HepG2 (cell line): ENCODE results near the gene SURF2. TPM values are rescaled to one million over a fixed set of nuclear protein-coding genes. Genes with fewer than 3 reads are reported as not detected.

Experiments
- ARNTL ChIP-seq: sonication (generic); formaldehyde crosslinking; IDR thresholded peaks from 2 replicates; pipeline ENCODE4 v1.4.0; 2020; ENCODE audit warnings: mild to moderate bottlenecking, missing genetic modification reagents
- ASH2L ChIP-seq: fragments of 300-600, 200-600 bp; sonication (generic); IDR thresholded peaks from 2 replicates; pipeline ENCODE4 v1.7.0; 2017; ENCODE audit warnings: low read depth, mild to moderate bottlenecking, moderate library complexity, mixed read lengths, low read length; ENCODE audit not compliant: insufficient read length
- KLF12 ChIP-seq: sonication (generic); formaldehyde crosslinking; IDR thresholded peaks from 2 replicates; pipeline ENCODE4 v1.4.0; 2020; ENCODE audit warnings: missing genetic modification reagents, borderline replicate concordance
- MED8 ChIP-seq: sonication (generic); formaldehyde crosslinking; IDR thresholded peaks from 2 replicates; pipeline ENCODE4 v1.8.1; 2023; ENCODE audit warnings: mild to moderate bottlenecking, missing genetic modification reagents; ENCODE audit not compliant: insufficient replicate concordance
- MTA1 ChIP-seq: sonication (generic); formaldehyde crosslinking; IDR thresholded peaks from 2 replicates; pipeline ENCODE4 v1.4.0; 2020; ENCODE audit warnings: missing genetic modification reagents, mild to moderate bottlenecking, borderline replicate concordance
- MXD4 ChIP-seq: IDR thresholded peaks from 2 replicates; pipeline ENCODE4 v1.6.1; 2016; ENCODE audit warnings: mild to moderate bottlenecking, missing biosample characterization, missing genetic modification reagents
- MYC ChIP-seq: sonication (generic); formaldehyde crosslinking; IDR thresholded peaks from 2 replicates; pipeline ENCODE4 v1.9.0; 2021; ENCODE audit warnings: missing genetic modification reagents, borderline replicate concordance
- NFKB2 ChIP-seq: sonication (generic); formaldehyde crosslinking; IDR thresholded peaks from 2 replicates; pipeline ENCODE4 v1.4.0; 2020; ENCODE audit warnings: missing genetic modification reagents, borderline replicate concordance
- NONO ChIP-seq, 2 experiments: fragments of 450-650 bp in 1 of 2; sonication (generic) in 1 of 2; formaldehyde crosslinking in 1 of 2; IDR thresholded peaks in 1 of 2; conservative IDR thresholded peaks in 1 of 2; 2 replicates each; pipeline versions ENCODE4 v1.6.1 to v1.8.0; 2017 to 2022; ENCODE audit warnings: mild to moderate bottlenecking in 1 of 2, missing genetic modification reagents in 1 of 2, moderate library complexity in 1 of 2
- SETDB1 ChIP-seq: sonication (generic); formaldehyde crosslinking; IDR thresholded peaks from 2 replicates; pipeline ENCODE4 v1.5.1; 2020; ENCODE audit warnings: missing genetic modification reagents, mild to moderate bottlenecking, borderline replicate concordance
- SMAD3 ChIP-seq: sonication (generic); formaldehyde crosslinking; IDR thresholded peaks from 2 replicates; pipeline ENCODE4 v1.4.0; 2020; ENCODE audit warnings: missing genetic modification reagents
- TBL1XR1 ChIP-seq: fragments of 150-350 bp; IDR thresholded peaks from 2 replicates; pipeline ENCODE4 v1.6.1; 2014; ENCODE audit warnings: borderline replicate concordance, low read length; ENCODE audit not compliant: partially characterized antibody
- ZNF616 ChIP-seq: sonication (generic); formaldehyde crosslinking; IDR thresholded peaks from 2 replicates; pipeline ENCODE4 v1.5.0; 2020; ENCODE audit warnings: low read depth, mild to moderate bottlenecking, missing genetic modification reagents
- ZNF737 ChIP-seq: sonication (generic); formaldehyde crosslinking; IDR thresholded peaks from 2 replicates; pipeline ENCODE4 v1.5.0; 2020; ENCODE audit warnings: missing genetic modification reagents, mild to moderate bottlenecking, borderline replicate concordance
- ZNF747 ChIP-seq: sonication (generic); formaldehyde crosslinking; IDR thresholded peaks from 2 replicates; pipeline ENCODE4 v1.8.1; 2023; ENCODE audit warnings: missing genetic modification reagents, mild to moderate bottlenecking, borderline replicate concordance
- ZNF776 ChIP-seq: sonication (generic); formaldehyde crosslinking; IDR thresholded peaks from 2 replicates; pipeline ENCODE4 v1.4.0; 2020; ENCODE audit warnings: mild to moderate bottlenecking, missing genetic modification reagents
- polyA plus RNA-seq, 8 experiments: library from polyadenylated mRNA; depleted of rRNA in 3 of 8; stranded (reverse) in 7 of 8; unstranded in 1 of 8; fragments of >200 nt; fragmentation: Illumina TruSeq in 4 of 8; extraction: Trizol in 4 of 8; gene quantifications; 2 replicates each; pipeline versions ENCODE4 v1.2.1 to v1.2.3, GENCODE V29; 2011 to 2016; ENCODE audit warnings: low read depth in 4 of 8, missing spikeins in 1 of 8, mixed read lengths in 1 of 8; ENCODE audit not compliant: insufficient read depth in 1 of 8
- total RNA-seq, 5 experiments: library from RNA; depleted of rRNA; stranded (reverse); fragments of >200 nt; fragmentation: Illumina TruSeq; extraction: Trizol; gene quantifications; 2 replicates each; pipeline ENCODE4 v1.2.3, GENCODE V29; 2016; ENCODE audit warnings: low read depth in 1 of 5
- TF ChIP-seq, protein P1 (sequence below): sonication (generic); formaldehyde crosslinking; IDR thresholded peaks from 2 replicates; pipeline ENCODE4 v1.5.1; 2020; ENCODE audit warnings: missing genetic modification reagents, mild to moderate bottlenecking, borderline replicate concordance
- TF ChIP-seq, protein P2 (sequence below), 2 experiments: fragments of 450-650 bp in 1 of 2; sonication (generic) in 1 of 2; formaldehyde crosslinking; IDR thresholded peaks; 2 replicates each; pipeline versions ENCODE4 v1.5.0 to v1.8.0; 2020 to 2022; ENCODE audit warnings: mild to moderate bottlenecking in 1 of 2, missing genetic modification reagents in 1 of 2
- TF ChIP-seq, protein P3 (sequence below): sonication (generic); IDR thresholded peaks from 2 replicates; pipeline ENCODE4 v1.6.1; 2016; ENCODE audit warnings: low read depth, borderline replicate concordance
- TF ChIP-seq, protein P4 (sequence below): sonication (generic); formaldehyde crosslinking; IDR thresholded peaks from 2 replicates; pipeline ENCODE4 v1.4.0; 2020; ENCODE audit warnings: missing genetic modification reagents

Gene SURF2
- total and polyA plus RNA-seq, 2 of the 13 experiments (the other 11 are each of a cell fraction or from before 2014, with no cell fraction given): 6.3 to 13.6 TPM

DNA sequence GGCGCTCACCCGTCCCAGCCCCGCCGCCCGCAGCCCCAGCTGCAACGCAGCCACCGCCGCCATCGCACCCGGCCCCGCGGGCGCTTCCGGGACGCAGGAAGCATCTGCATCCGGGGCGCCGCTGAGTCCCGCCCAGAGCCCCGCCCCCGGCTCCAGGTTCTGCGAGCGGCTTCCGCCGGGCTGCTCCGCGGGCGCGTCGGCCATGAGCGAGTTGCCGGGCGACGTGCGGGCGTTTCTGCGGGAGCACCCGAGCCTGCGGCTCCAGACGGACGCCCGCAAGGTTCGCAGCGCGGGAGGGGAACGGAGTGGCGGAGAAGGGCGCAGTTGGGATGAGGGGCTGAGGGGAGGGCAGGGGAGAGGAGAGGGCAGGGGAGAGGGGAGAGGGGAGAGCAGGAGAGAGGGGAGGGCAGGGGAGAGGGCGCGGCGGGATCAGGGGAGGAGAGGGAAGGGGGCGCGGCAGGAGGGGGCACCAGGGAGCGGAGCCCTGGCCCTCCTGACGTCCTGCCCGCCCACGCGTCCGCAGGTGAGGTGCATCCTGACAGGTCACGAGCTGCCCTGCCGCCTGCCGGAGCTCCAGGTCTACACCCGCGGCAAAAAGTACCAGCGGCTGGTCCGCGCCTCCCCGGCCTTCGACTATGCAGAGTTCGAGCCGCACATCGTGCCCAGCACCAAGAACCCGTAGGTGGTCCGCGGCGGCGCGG, at the start of gene SURF2, which contains the start of gene SURF1 (continued):
- TF ChIP-seq, protein P1, sequence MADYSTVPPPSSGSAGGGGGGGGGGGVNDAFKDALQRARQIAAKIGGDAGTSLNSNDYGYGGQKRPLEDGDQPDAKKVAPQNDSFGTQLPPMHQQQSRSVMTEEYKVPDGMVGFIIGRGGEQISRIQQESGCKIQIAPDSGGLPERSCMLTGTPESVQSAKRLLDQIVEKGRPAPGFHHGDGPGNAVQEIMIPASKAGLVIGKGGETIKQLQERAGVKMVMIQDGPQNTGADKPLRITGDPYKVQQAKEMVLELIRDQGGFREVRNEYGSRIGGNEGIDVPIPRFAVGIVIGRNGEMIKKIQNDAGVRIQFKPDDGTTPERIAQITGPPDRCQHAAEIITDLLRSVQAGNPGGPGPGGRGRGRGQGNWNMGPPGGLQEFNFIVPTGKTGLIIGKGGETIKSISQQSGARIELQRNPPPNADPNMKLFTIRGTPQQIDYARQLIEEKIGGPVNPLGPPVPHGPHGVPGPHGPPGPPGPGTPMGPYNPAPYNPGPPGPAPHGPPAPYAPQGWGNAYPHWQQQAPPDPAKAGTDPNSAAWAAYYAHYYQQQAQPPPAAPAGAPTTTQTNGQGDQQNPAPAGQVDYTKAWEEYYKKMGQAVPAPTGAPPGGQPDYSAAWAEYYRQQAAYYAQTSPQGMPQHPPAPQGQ (CRISPR knock-in tag): no peak
- TF ChIP-seq MYC (CRISPR knock-in tag) (peak; percentile 74), ZNF747 (no peak), MXD4 (CRISPR knock-in tag) (peak; percentile 81), MTA1 (CRISPR knock-in tag) (peak; percentile 61; the same call in 1 of the 2 replicates), ASH2L (peak; percentile 58), NFKB2 (CRISPR knock-in tag) (peak; percentile 25; the same call in 1 of the 2 replicates), ZNF737 (no peak), ZNF616 (CRISPR knock-in tag) (no peak), TBL1XR1 (no peak), NONO (IDR thresholded peaks at IDR 0.05) (no peak), NONO (CRISPR knock-in tag; conservative IDR thresholded peaks at IDR 0.05) (0 out of 2 replicates have a peak, but pooled peaks have one; percentile 37), SETDB1 (CRISPR knock-in tag) (no peak), SMAD3 (CRISPR knock-in tag) (0 out of 2 replicates have a peak, but pooled peaks have one; percentile 1), KLF12 (CRISPR knock-in tag) (0 out of 2 replicates have a peak, but pooled peaks have one; percentile 20), MED8 (peak; percentile 43), ZNF776 (CRISPR knock-in tag) (no peak), ARNTL (0 out of 2 replicates have a peak, but pooled peaks have one; percentile 18)
- TF ChIP-seq, protein P2, sequence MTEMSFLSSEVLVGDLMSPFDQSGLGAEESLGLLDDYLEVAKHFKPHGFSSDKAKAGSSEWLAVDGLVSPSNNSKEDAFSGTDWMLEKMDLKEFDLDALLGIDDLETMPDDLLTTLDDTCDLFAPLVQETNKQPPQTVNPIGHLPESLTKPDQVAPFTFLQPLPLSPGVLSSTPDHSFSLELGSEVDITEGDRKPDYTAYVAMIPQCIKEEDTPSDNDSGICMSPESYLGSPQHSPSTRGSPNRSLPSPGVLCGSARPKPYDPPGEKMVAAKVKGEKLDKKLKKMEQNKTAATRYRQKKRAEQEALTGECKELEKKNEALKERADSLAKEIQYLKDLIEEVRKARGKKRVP (CRISPR knock-in tag; IDR thresholded peaks at IDR 0.05): 0 out of 4 replicates have a peak, but pooled peaks of 1 of the 2 experiments have one; percentile 25
- TF ChIP-seq, protein P3, sequence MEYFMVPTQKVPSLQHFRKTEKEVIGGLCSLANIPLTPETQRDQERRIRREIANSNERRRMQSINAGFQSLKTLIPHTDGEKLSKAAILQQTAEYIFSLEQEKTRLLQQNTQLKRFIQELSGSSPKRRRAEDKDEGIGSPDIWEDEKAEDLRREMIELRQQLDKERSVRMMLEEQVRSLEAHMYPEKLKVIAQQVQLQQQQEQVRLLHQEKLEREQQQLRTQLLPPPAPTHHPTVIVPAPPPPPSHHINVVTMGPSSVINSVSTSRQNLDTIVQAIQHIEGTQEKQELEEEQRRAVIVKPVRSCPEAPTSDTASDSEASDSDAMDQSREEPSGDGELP: peak; percentile 39; the same call in 1 of the 2 replicates
- TF ChIP-seq, protein P4, sequence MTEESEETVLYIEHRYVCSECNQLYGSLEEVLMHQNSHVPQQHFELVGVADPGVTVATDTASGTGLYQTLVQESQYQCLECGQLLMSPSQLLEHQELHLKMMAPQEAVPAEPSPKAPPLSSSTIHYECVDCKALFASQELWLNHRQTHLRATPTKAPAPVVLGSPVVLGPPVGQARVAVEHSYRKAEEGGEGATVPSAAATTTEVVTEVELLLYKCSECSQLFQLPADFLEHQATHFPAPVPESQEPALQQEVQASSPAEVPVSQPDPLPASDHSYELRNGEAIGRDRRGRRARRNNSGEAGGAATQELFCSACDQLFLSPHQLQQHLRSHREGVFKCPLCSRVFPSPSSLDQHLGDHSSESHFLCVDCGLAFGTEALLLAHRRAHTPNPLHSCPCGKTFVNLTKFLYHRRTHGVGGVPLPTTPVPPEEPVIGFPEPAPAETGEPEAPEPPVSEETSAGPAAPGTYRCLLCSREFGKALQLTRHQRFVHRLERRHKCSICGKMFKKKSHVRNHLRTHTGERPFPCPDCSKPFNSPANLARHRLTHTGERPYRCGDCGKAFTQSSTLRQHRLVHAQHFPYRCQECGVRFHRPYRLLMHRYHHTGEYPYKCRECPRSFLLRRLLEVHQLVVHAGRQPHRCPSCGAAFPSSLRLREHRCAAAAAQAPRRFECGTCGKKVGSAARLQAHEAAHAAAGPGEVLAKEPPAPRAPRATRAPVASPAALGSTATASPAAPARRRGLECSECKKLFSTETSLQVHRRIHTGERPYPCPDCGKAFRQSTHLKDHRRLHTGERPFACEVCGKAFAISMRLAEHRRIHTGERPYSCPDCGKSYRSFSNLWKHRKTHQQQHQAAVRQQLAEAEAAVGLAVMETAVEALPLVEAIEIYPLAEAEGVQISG (CRISPR knock-in tag): peak; percentile 58; the same call in 1 of the 2 replicates
